Measurements from ENCODE around the gene ASCC3. TPM values are rescaled to one million over a fixed set of nuclear protein-coding genes. Genes with fewer than 3 reads are reported as not detected.
"Not testable (repeated sequence)": the region's sequence is repeated elsewhere in the genome, so short reads cannot be mapped to it uniquely, and the experiment has no call there.

ASCC3 gene
- polyA plus RNA-seq, 3 donors from 2014 or later: 9.3 to 30.9 (median 17.7) TPM

DNA sequence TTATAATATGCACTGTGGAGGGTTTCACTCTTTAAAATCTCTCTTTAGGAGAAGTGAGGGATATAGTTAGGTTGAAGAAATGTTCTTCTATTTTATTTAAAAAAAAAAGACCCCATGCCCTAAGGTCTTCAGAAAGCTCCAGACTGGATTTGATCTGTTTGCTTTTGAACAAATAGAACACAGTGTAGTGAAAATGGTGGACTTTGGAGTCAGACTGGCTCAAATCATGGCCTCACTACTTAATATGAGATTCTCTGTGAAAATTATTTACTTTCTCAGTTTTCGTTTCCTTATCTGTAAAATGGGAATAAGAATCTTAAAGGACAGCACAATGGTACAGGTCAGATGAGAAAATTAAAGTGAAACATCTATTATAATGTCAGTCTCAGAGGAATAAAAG is 203.9 kb downstream of the ASCC3 start:
- H3K27me3 Mint-ChIP-seq (ENCODE audit: low read depth in 3 of 3): no peaks in the 10 kb centered on the region
- peaks cover 0 to 5% (median 0%) of the 10 kb centered on the region in 3 donors for H3K36me3 Mint-ChIP-seq
- no peak for DNase-seq
- no peaks in the 10 kb centered on the region for H3K4me1 Mint-ChIP-seq
- H3K27ac Mint-ChIP-seq: no peak overlapping the region
- H3K4me3 Mint-ChIP-seq: no peak overlapping the region
- H3K9me3 Mint-ChIP-seq: no peaks in the 10 kb centered on the region

DNA sequence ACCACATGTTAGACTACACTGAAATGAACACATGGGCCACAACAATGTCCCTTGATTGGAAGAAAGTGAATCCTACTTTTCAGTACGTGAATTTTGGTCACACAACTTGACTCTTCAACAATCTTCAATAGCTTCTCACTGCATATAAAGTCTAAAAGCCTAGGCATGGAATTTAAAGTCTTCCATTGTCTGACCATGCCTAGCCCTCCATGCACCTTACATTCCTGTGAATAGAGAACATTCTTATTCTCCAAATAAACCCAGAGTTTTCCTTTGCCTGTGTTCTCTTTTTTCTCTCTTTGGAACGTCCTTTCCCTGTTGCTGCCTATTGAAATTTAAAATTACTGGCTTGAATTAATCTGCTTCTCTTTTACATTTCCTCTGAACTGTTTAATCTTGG is 207.5 kb downstream of the ASCC3 start:
- Mint-ChIP-seq H3K36me3 (peaks cover 9 to 12% (median 11%) of the 10 kb centered on the region in 3 donors), H3K4me3 (no peak overlapping the region), H3K27me3 (ENCODE audit: low read depth in 3 of 3) (peaks cover 0 to 2% (median 0%) of the 10 kb centered on the region in 3 donors), H3K27ac (peak overlapping the region in 1 of 6 donors; percentile 28), H3K9me3 (no peaks in the 10 kb centered on the region), H3K4me1 (no peaks in the 10 kb centered on the region)
- no peak for DNase-seq

DNA sequence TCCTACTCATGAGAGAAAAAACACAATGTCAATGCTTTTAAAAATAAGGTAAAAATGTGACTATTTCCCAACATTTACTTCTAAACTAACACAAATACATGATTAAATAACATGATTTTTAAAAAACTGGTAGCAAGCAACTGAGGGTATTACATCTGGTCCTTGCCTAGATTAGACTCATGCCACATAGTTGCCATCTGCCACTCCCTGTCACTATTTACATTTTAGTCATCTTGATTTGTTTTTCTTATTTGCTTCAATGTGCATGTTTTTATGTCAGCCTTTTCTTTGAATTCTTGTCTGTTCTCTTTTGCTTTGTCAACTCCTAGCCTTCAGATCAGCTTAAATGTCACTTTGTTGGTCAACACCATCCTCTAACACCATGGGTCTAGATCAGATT is 209.4 kb downstream of the ASCC3 start:
- peak overlapping the region in 1 of 6 donors; percentile 28 for H3K27ac Mint-ChIP-seq
- peaks cover 0 to 2% (median 0%) of the 10 kb centered on the region in 3 donors for H3K27me3 Mint-ChIP-seq (ENCODE audit: low read depth in 3 of 3)
- no peaks in the 10 kb centered on the region for H3K9me3 Mint-ChIP-seq

DNA sequence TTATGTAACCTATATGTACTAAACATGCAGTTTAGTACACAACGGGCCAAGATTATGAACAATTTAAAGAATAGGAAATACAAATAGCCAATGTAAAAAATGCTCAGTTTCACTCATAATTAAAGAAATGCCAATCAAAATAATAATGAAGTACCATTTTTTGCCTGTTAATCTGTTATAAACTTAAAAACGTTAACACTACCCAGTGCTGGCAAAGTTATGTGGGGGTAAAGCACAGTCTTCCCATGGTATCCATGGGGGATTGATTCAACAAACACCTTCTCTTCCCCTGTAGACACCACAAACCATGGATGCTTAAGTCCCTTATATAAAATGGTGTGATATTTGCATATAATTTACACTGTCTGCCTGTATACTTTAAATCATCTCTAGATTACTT is 211.1 kb downstream of the ASCC3 start:
- H3K9me3 Mint-ChIP-seq: no peaks in the 10 kb centered on the region
- peaks cover 9 to 12% (median 11%) of the 10 kb centered on the region in 3 donors for H3K36me3 Mint-ChIP-seq
- H3K27me3 Mint-ChIP-seq (ENCODE audit: low read depth in 3 of 3): peaks cover 0 to 2% (median 0%) of the 10 kb centered on the region in 3 donors
- H3K4me1 Mint-ChIP-seq: peaks cover 0 to under 1% of the 10 kb centered on the region in 2 donors
- no peak overlapping the region for H3K27ac Mint-ChIP-seq
- no peak for DNase-seq
- no peak overlapping the region for H3K4me3 Mint-ChIP-seq

More for the DNA sequence above, 209.4 kb downstream of the ASCC3 start:
- H3K4me1 Mint-ChIP-seq: no peaks in the 10 kb centered on the region
- no peak for DNase-seq
- peaks cover 9 to 12% (median 11%) of the 10 kb centered on the region in 3 donors for H3K36me3 Mint-ChIP-seq
- no peak overlapping the region for H3K4me3 Mint-ChIP-seq

DNA sequence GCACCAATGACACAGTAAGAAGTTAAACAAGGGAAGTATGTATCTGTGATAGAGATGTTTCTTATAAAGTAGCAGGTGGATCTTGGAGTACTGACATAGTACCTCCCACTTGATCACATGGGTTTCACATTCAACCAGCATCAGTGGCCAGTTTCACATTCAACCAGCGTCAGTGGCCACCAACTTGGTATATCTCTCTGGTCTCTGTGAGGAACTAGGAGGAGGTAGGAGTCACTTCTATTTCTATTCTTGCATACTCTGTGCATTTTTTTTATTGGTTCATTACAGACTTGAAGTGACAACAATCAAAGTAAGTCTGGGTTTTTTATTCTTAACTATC is 216.1 kb downstream of the ASCC3 start:
- H3K9me3 Mint-ChIP-seq: no peaks in the 10 kb centered on the region
- peaks cover 0 to 1% (median 0%) of the 10 kb centered on the region in 3 donors for H3K27me3 Mint-ChIP-seq (ENCODE audit: low read depth in 3 of 3)
- H3K4me3 Mint-ChIP-seq: no peak overlapping the region
- DNase-seq: no peak
- peak overlapping the region in 4 of 6 donors; percentile 39 to 82 (median 80) for H3K27ac Mint-ChIP-seq
- peaks cover 2 to 11% of the 10 kb centered on the region in 2 donors for H3K4me1 Mint-ChIP-seq
- H3K36me3 Mint-ChIP-seq: peaks cover 0 to 8% (median 4%) of the 10 kb centered on the region in 3 donors

DNA sequence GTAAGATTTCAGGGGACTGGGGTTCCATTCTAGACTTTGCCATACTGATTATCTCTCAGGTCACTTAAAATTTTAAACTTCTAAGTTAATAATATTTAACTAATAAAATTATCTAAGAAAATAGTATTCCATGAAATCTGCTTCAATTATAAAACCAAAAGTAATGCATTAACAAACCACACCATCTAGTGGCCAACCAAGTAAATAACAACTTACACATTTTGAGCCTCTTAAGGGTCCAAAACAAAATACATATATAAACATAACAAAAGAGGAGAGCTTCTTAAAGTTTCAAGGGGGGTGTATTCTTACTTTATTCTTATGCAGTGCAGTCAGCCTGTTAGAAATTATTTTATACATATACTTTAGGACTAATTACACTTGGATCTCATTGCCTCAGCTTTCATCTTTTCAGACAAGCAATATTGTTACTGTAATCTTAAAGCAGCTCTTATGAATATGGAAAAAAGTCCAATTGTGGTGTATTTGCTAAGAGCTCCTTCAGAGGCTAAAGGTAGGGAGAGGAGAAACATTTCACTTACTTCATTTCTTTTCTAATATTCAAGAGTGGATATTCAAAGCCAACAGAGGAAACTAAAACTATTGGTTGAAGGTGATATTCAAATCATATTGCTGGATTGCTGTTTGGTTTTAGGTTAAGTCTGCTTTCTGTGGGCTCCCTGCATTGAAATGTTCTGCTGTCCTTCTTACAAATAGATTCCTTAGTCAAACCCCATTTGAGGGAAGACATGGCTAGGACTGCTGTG is 216.7 kb downstream of the ASCC3 start:
- Mint-ChIP-seq H3K27ac (peak overlapping the region in 5 of 6 donors; percentile 32 to 82 (median 78)), H3K4me1 (peaks cover 2 to 11% of the 10 kb centered on the region in 2 donors), H3K36me3 (peaks cover 0 to 8% (median 4%) of the 10 kb centered on the region in 3 donors), H3K4me3 (no peak overlapping the region), H3K27me3 (ENCODE audit: low read depth in 3 of 3) (peaks cover 0 to 2% (median 0%) of the 10 kb centered on the region in 3 donors), H3K9me3 (no peaks in the 10 kb centered on the region)
- peak; percentile 14 to 31 (median 22) for DNase-seq

DNA sequence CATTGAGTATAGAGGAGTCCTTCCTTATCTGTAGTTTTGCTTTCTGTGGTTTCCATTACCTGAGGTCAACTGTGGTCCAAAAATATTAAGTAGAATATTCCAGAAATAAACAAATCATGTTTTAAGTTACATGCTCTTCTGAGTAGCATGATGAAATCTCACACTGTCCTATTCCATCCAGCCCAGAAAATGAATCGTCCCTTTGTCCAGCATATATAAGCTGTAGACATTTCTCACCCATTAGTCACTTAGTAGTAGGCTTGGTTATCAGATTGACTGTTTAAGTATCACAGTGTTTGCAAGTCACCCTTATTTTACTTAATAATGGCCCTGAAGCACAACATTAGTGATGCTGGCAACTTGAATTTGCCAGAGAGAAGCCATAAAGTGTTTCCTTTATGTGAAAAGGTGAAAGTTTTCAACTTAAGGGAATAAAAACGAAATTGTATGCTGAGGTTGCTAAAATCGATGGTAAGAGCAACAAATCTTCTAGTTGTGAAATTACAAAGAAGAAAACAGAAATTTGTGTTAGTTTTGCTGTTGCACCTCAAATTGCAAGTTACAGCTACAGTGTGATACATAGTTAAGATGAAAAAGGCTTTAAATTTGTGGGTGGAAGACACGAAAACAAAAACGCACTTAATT is 217.8 kb downstream of the ASCC3 start:
- H3K9me3 Mint-ChIP-seq: no peaks in the 10 kb centered on the region
- peaks cover 2 to 11% of the 10 kb centered on the region in 2 donors for H3K4me1 Mint-ChIP-seq
- no peak overlapping the region for H3K4me3 Mint-ChIP-seq
- peaks cover 0 to 2% (median 0%) of the 10 kb centered on the region in 3 donors for H3K27me3 Mint-ChIP-seq (ENCODE audit: low read depth in 3 of 3)
- H3K27ac Mint-ChIP-seq: no peak overlapping the region
- no peak for DNase-seq
- H3K36me3 Mint-ChIP-seq: peaks cover 0 to 8% (median 4%) of the 10 kb centered on the region in 3 donors

DNA sequence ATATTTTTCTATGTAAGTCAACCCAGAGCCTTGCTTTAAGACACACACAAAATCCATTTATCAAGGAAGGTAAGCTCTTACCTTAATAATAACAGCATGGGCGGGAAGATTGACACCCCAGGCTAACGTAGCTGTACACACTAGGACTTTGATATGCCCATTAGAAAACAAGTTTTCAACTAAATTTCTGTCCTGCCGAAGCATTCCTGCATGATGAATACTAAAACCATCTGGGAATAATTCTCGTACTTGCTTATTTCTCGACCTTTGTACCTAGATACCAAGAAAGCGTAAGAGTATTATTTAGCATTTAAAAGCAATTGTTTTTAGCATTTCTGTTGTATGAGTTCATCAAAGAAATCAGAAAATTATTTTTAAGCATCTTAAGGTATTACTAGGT is 218.9 kb downstream of the ASCC3 start:
- no peak overlapping the region for H3K27ac Mint-ChIP-seq

DNA sequence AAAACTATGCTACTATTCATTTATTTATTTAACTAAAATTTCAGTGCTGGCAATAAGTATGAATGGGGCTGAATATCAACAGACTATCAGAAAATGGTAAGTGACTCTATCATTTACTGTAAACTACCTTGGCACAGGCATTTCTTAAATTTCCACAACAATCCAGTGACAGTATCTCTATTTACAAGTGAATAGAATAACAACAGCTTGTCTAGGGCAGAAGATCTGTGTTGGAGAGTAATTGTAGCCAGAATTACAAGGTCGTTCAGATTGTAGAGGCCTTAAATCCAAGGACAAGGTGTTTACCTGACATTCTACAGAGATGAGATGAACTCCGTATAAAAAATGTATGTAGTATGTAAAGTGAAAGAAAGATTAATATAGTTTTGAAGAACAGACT is 222.6 kb downstream of the ASCC3 start:
- Mint-ChIP-seq H3K4me1 (no peaks in the 10 kb centered on the region), H3K27ac (no peak overlapping the region), H3K27me3 (ENCODE audit: low read depth in 3 of 3) (peaks cover 0 to 2% (median 0%) of the 10 kb centered on the region in 3 donors), H3K9me3 (no peaks in the 10 kb centered on the region), H3K36me3 (peaks cover 0 to 10% (median 4%) of the 10 kb centered on the region in 3 donors), H3K4me3 (no peak overlapping the region)
- no peak for DNase-seq

More for the DNA sequence above, 218.9 kb downstream of the ASCC3 start:
- peaks cover 2 to 11% of the 10 kb centered on the region in 2 donors for H3K4me1 Mint-ChIP-seq
- peaks cover 0 to 2% (median 0%) of the 10 kb centered on the region in 3 donors for H3K27me3 Mint-ChIP-seq (ENCODE audit: low read depth in 3 of 3)
- no peaks in the 10 kb centered on the region for H3K9me3 Mint-ChIP-seq
- H3K4me3 Mint-ChIP-seq: no peak overlapping the region
- no peak for DNase-seq
- peaks cover 0 to 4% (median 4%) of the 10 kb centered on the region in 3 donors for H3K36me3 Mint-ChIP-seq

DNA sequence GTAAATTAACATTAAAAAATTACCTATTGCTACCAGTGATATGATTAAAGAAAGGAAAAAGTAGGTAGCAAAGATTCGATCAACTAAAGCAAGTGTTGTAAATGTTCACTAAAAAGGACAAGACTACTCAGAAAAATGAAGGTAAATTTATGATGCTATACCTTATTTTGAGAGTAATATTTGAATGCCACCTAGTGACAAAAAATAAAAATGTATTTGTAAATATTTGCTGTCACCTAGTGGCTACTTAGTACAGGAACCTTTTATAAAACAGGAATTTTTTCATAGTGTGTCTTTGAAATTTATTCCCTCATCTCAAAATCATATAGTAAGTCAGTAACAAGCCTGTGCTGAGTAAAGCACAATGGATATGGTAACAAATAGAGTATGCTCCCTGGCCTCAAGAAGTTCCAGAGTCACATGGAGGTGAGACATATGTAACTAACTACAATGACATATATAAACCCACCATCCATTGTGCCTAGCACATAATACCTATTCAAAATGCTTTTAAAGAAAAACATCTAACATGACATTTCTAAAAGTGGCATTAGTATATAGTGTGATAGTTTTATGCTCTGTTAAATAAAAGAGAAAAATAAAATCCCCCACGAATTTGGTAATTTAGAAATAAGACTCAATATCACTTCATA is 223.3 kb downstream of the ASCC3 start:
- Mint-ChIP-seq H3K27me3 (ENCODE audit: low read depth in 3 of 3) (peaks cover 0 to 2% (median 0%) of the 10 kb centered on the region in 3 donors), H3K4me1 (no peaks in the 10 kb centered on the region), H3K4me3 (no peak overlapping the region), H3K27ac (no peak overlapping the region), H3K9me3 (no peaks in the 10 kb centered on the region), H3K36me3 (peaks cover 0 to 10% (median 4%) of the 10 kb centered on the region in 3 donors)
- no peak for DNase-seq

DNA sequence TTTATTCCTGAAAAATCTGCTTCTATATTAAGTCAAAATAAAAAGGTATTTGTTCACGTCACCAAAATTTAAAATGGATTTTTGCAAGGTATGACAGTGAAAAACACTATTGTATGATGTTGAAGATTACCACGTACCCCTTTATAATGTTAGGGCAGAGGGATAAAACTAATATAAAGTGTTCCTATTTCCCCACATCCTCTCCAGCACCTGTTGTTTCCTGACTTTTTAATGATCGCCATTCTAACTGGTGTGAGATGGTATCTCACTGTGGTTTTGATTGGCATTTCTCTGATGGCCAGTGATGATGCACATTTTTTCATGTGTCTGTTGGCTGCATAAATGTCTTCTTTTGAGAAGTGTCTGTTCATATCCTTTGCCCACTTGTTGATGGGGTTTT is 240.0 kb downstream of the ASCC3 start:
- H3K4me3 Mint-ChIP-seq; H3K27me3 Mint-ChIP-seq (ENCODE audit: low read depth in 3 of 3); H3K4me1 Mint-ChIP-seq; H3K27ac Mint-ChIP-seq; DNase-seq; H3K9me3 Mint-ChIP-seq: not testable (repeated sequence)
- peaks cover 48 to 68% (median 60%) of the 10 kb centered on the region in 3 donors for H3K36me3 Mint-ChIP-seq

DNA sequence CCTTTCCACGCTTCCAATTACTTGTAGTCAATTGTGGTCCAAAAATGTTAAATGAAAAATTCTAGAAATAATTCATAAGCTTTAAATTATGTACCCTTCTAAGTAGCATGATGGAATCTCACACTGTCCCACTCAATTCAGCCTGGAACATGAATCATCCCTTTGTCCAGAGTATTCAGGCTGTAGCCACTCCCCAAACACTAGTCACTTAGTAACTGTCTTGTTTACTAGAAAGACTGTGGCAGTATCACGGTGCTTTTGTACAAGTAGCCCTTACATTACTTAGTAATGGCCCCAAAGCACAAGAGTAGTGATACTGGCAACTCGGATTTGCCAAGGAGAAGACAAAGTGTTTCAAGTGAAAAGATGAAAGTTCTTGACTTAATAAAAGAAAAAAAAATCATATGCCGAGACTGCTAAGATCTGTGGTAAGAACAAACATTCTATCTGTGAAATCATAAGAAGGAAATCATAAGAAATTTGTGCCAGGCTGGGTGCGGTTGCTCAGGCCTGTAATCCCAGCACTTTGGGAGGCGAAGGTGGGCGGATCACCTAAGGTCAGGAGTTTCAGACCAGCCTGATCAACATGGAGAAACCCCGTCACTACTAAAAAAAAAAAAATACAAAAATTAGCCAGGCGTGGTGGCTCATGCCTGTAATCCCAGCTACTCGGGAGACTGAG is 247.9 kb downstream of the ASCC3 start:
- Mint-ChIP-seq H3K27me3 (ENCODE audit: low read depth in 3 of 3) (no peaks in the 10 kb centered on the region), H3K4me1 (no peaks in the 10 kb centered on the region), H3K4me3 (no peak overlapping the region), H3K9me3 (no peaks in the 10 kb centered on the region), H3K27ac (no peak overlapping the region), H3K36me3 (peaks cover 13 to 28% (median 26%) of the 10 kb centered on the region in 3 donors)
- DNase-seq: no peak

DNA sequence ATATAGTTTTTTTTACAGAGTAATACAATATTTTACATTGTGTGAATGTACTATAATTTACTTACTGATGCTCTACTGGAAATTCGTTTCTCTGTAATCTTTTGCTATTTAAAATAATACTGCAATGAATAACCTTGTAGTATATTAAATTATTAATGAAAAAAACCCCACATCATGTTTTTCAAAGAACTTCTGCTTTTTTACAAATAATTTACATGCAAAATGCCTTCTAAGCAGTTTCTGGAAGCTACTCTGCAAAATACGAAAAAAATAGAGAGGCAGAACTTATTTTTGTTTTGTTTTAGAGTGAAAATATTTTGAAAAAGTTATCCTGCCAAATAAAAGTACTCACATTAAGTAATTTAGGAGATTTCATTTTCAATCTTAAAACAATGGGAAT is 250.6 kb downstream of the ASCC3 start:
- H3K27me3 Mint-ChIP-seq (ENCODE audit: low read depth in 3 of 3): no peaks in the 10 kb centered on the region
- no peaks in the 10 kb centered on the region for H3K9me3 Mint-ChIP-seq
- H3K4me1 Mint-ChIP-seq: no peaks in the 10 kb centered on the region
- peaks cover 5 to 21% (median 16%) of the 10 kb centered on the region in 3 donors for H3K36me3 Mint-ChIP-seq
- DNase-seq: no peak
- no peak overlapping the region for H3K27ac Mint-ChIP-seq
- H3K4me3 Mint-ChIP-seq: no peak overlapping the region
